Ishikawa (cell line): ENCODE measurements around the gene IL19.
A peak's percentile ranks its signal among the peaks of the same experiment; 100 is the strongest.

Experiments
- CEBPB ChIP-seq: IDR thresholded peaks from 2 replicates; pipeline ENCODE4 v1.6.1; 2012
- CREB1 ChIP-seq: IDR thresholded peaks from 2 replicates; pipeline ENCODE4 v1.6.1; 2012; ENCODE audit warnings: low read depth
- EGR1 ChIP-seq: IDR thresholded peaks from 2 replicates; pipeline ENCODE4 v1.6.1; 2012
- EP300 ChIP-seq: IDR thresholded peaks from 2 replicates; pipeline ENCODE4 v1.6.1; 2012; ENCODE audit warnings: borderline replicate concordance
- FOXM1 ChIP-seq: IDR thresholded peaks from 2 replicates; pipeline ENCODE4 v1.6.1; 2012; ENCODE audit warnings: low read depth, borderline replicate concordance
- NFIC ChIP-seq: IDR thresholded peaks from 2 replicates; pipeline ENCODE4 v1.6.1; 2012
- RAD21 ChIP-seq: IDR thresholded peaks from 2 replicates; pipeline ENCODE4 v1.6.1; 2012; ENCODE audit warnings: low read depth
- TAF1 ChIP-seq: IDR thresholded peaks from 2 replicates; pipeline ENCODE4 v1.6.1; 2012; ENCODE audit warnings: low read depth, mild to moderate bottlenecking
- TCF12 ChIP-seq: IDR thresholded peaks from 2 replicates; pipeline ENCODE4 v1.6.1; 2012; ENCODE audit warnings: low read depth
- TEAD4 ChIP-seq: IDR thresholded peaks from 2 replicates; pipeline ENCODE4 v1.6.1; 2012
- YY1 ChIP-seq: IDR thresholded peaks from 2 replicates; pipeline ENCODE4 v1.6.1; 2012; ENCODE audit warnings: low read depth
- ZBTB7A ChIP-seq: IDR thresholded peaks from 2 replicates; pipeline ENCODE4 v1.6.1; 2012; ENCODE audit warnings: low read depth
- TF ChIP-seq, protein P1 (sequence below): IDR thresholded peaks from 2 replicates; pipeline ENCODE4 v1.6.1; 2012
- TF ChIP-seq, protein P2 (sequence below): IDR thresholded peaks from 2 replicates; pipeline ENCODE4 v1.6.1; 2012; ENCODE audit warnings: low read depth, mild to moderate bottlenecking
- TF ChIP-seq, protein P3 (sequence below): IDR thresholded peaks from 2 replicates; pipeline ENCODE4 v1.6.1; 2012

The IL19 gene

DNA sequence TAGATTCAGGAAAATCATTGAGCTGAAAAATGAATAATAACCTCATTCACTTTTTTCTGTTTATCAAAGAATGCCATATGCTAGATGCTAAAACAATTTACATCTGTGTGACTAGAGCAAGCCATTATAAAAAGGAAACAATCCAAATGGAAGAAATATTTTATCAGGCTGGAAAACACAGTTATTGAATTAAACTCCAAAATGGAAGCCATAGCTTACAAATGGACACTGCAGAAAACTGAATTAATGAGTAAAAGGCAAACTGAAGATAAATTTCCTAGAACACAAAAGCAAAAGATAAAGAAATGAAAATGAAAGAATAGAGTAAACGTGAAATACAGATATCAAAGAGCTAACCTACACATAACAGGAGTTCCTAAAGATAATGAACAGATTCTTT is 34.8 kb downstream of the IL19 start:
- no peak for TF ChIP-seq YY1
- TF ChIP-seq EGR1, result no peak
- TF ChIP-seq NFIC, result no peak
- no peak for TF ChIP-seq CEBPB
- TF ChIP-seq, protein P1, sequence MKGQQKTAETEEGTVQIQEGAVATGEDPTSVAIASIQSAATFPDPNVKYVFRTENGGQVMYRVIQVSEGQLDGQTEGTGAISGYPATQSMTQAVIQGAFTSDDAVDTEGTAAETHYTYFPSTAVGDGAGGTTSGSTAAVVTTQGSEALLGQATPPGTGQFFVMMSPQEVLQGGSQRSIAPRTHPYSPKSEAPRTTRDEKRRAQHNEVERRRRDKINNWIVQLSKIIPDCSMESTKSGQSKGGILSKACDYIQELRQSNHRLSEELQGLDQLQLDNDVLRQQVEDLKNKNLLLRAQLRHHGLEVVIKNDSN, result no peak
- TF ChIP-seq RAD21, result no peak
- no peak for TF ChIP-seq CREB1

DNA sequence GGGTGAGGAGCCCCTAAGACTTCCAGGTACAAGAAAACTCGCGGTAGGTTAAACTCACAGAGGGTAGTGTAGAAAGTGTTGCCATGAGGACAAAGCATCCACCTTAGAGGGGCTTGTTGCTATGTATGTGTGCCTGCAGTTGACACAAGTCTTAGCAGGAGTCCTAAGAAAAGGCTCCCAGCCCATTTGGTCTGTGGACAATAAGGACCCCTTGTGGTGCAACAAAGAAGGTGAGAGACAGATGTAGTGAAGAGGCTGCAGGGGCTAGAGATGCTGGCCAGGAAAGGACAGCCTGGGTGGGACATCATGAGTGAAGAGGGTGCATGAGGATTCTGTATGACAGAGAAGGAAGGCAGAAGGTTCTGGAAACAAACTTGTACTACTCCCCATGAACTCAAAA is 38.0 kb downstream of the IL19 start:
- TF ChIP-seq RAD21 (peak; percentile 44; the same call in 1 of the 2 replicates), EP300 (no peak), NFIC (no peak)

DNA sequence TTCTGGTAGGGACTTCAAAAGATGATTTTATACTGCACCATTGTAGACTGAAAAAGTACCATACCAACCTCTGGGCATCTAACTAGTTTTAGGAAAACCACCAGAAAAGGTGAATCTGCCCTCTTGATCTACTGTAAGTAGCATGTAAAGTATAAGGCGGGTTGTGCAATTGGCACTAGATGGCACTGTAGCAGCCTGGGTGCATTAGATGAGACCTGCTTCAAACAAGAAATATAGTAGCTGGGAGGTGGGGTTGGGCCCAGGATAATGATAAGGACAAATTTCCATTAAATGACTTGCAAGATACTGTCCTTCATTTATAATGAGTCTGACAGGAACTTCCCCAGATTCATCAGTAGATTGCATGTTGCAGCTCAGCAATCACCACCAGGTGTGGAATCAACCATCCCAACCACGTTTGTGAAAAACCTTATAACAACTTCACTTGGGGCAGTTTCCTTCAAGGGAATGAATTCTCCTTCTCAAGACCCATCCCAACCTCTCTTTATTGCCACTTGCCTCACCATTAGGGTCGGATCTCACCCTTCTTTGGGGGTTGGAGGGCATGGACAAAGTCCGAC is 39.0 kb downstream of the IL19 start:
- TF ChIP-seq, protein P2, sequence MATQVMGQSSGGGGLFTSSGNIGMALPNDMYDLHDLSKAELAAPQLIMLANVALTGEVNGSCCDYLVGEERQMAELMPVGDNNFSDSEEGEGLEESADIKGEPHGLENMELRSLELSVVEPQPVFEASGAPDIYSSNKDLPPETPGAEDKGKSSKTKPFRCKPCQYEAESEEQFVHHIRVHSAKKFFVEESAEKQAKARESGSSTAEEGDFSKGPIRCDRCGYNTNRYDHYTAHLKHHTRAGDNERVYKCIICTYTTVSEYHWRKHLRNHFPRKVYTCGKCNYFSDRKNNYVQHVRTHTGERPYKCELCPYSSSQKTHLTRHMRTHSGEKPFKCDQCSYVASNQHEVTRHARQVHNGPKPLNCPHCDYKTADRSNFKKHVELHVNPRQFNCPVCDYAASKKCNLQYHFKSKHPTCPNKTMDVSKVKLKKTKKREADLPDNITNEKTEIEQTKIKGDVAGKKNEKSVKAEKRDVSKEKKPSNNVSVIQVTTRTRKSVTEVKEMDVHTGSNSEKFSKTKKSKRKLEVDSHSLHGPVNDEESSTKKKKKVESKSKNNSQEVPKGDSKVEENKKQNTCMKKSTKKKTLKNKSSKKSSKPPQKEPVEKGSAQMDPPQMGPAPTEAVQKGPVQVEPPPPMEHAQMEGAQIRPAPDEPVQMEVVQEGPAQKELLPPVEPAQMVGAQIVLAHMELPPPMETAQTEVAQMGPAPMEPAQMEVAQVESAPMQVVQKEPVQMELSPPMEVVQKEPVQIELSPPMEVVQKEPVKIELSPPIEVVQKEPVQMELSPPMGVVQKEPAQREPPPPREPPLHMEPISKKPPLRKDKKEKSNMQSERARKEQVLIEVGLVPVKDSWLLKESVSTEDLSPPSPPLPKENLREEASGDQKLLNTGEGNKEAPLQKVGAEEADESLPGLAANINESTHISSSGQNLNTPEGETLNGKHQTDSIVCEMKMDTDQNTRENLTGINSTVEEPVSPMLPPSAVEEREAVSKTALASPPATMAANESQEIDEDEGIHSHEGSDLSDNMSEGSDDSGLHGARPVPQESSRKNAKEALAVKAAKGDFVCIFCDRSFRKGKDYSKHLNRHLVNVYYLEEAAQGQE, result no peak
- TF ChIP-seq TCF12 (no peak), TAF1 (no peak), NFIC (no peak), RAD21 (peak; percentile 65)
- TF ChIP-seq, protein P1, result no peak

DNA sequence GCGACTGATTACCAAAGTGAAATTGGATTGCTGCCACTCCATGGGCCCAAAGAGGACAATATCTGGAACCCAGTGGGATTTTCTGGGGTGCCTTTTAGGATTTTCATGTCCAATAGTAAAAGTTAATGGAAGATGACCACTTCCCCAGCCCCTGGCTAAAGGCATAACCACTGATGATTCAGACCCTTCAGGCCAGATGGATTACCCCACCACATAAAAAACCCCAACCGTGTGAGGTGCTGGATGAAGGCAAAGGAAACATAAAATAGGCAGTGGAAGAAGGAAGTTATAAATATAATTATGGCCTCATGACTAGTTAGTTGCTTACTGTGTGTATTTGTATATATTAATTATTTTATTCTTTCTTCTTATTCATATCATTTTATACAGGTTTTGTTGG is 41.9 kb downstream of the IL19 start:
- TF ChIP-seq, protein P1, result no peak
- TF ChIP-seq TAF1 (no peak), RAD21 (no peak), CREB1 (no peak)

DNA sequence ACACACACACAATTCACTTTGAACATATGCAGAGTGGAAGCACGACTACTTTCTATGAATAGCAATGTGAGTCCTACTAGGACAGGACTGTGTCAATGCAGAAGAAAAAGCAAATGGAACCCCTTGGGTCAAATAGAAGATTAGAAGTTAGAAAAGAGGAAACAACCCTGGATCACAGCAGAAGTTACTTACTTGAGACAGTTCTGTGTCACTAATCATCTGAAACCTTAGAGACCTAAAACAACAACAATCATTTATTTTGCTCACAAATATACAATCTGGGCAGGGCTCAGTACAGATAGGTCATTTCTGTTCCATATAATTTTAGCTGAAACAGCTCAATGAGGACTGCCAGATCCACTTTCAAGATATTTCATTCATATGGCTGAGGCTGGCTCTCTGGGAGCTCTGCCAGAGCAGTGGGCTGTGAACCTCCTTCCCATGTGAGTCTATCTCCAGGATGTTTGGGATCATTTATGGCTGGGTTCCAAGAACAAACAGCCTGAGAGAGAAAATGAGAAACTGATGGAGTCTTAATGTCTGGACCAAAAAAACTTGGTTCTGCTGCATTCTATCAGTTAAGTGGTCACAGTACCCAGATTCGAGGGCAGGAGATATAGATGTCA is 44.3 kb downstream of the IL19 start:
- TF ChIP-seq RAD21 (no peak), NFIC (peak; percentile 47; the same call in 1 of the 2 replicates)

DNA sequence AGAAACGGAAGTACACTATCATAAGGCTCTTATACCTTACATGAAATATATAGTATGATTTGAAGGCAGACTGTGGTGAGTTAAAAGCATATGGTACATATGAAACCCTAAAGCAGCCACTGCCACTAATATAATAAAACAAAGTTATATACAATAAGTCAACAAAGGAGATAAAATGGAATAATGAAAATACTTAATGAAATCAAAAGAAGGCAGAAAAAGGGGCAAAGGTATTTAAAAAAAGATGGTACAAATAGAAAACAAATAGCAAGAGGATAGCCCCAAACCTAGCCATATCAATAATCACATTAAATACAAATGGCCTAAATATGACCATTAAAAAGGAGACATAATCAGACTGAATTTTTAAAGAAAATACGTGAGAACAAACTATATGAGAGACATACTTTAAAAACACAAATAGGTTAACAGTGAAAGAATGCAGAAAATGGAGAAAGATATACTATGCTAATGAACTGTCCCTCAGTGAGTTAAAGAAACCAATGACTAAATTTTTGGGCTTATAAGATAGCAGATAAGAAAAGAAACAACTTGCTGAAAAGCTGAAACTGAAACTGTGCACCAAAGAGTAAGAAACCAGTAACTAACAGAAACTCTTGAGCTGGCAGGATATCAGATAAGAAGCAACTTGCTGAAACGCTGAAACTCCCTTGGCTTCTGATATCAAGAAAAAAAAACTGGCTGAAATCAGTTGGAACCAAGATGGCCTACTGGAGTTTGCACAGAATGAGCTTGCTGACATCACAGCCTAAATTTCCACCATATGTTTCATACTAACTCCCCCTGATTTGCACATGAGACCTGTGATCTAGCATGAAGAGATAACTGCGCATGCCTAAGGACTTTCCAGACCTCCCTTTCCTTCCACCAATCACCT is 46.1 kb downstream of the IL19 start:
- TF ChIP-seq EGR1, result no peak
- no peak for TF ChIP-seq RAD21
- TF ChIP-seq, protein P3, sequence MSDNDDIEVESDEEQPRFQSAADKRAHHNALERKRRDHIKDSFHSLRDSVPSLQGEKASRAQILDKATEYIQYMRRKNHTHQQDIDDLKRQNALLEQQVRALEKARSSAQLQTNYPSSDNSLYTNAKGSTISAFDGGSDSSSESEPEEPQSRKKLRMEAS, result no peak
- no peak for TF ChIP-seq CREB1
- no peak for TF ChIP-seq TEAD4
- no peak for TF ChIP-seq YY1
- no peak for TF ChIP-seq TCF12
- TF ChIP-seq, protein P2, result no peak
- no peak for TF ChIP-seq CEBPB
- TF ChIP-seq, protein P1, result no peak
- TF ChIP-seq NFIC, result no peak
- TF ChIP-seq ZBTB7A, result no peak
- TF ChIP-seq TAF1, result no peak
- no peak for TF ChIP-seq EP300
- no peak for TF ChIP-seq FOXM1
